Osteoblast (primary cell): ENCODE results near the gene TUSC2. TPM values are rescaled to one million over a fixed set of nuclear protein-coding genes. Genes with fewer than 3 reads are reported as not detected.
A peak's percentile ranks its signal among the peaks of the same experiment; 100 is the strongest.

Source experiments
- DNase-seq: peaks from one replicate; pipeline ENCODE4 v3.0.0; 2011; ENCODE audit warnings: low spot score, mixed read lengths; ENCODE audit not compliant: insufficient read length; ENCODE audit errors: missing footprints
- H2AFZ ChIP-seq: 2 replicates; pipeline ENCODE4 v1.6.0; 2011; ENCODE audit warnings: mild to moderate bottlenecking, low read length
- H3K27ac ChIP-seq: 2 replicates; pipeline ENCODE4 v1.5.1; 2011; ENCODE audit warnings: mild to moderate bottlenecking, low read depth, low read length, moderate library complexity
- H3K27me3 ChIP-seq: 2 replicates; pipeline ENCODE4 v1.6.0; 2012; ENCODE audit warnings: mild to moderate bottlenecking, control low read depth, inconsistent platforms, low read length, moderate library complexity; ENCODE audit not compliant: insufficient read depth
- H3K36me3 ChIP-seq: 2 replicates; pipeline ENCODE4 v1.5.1; 2011; ENCODE audit warnings: mild to moderate bottlenecking, low read length, control low read depth, moderate library complexity; ENCODE audit not compliant: insufficient read depth
- H3K4me1 ChIP-seq: 2 replicates; pipeline ENCODE4 v1.5.1; 2011; ENCODE audit warnings: mild to moderate bottlenecking, low read length, control low read depth, moderate library complexity; ENCODE audit not compliant: insufficient read depth
- H3K4me2 ChIP-seq: 2 replicates; pipeline ENCODE4 v1.6.0; 2011; ENCODE audit warnings: mild to moderate bottlenecking, low read length; ENCODE audit not compliant: insufficient read depth
- H3K4me3 ChIP-seq: fragments of 200-600 bp; sonication (generic); 3 replicates; pipeline ENCODE4 v1.5.1; 2012; ENCODE audit warnings: mild to moderate bottlenecking, low read length, inconsistent platforms; ENCODE audit not compliant: insufficient read depth
- H3K79me2 ChIP-seq: 2 replicates; pipeline ENCODE4 v1.6.0; 2012; ENCODE audit warnings: mild to moderate bottlenecking, low read length, control low read depth, inconsistent platforms; ENCODE audit not compliant: insufficient read depth
- H3K9me3 ChIP-seq: 2 replicates; pipeline ENCODE4 v1.5.1; 2011; ENCODE audit warnings: low read depth, low read length, control low read depth
- H4K20me1 ChIP-seq: 2 replicates; pipeline ENCODE4 v1.6.0; 2012; ENCODE audit warnings: mild to moderate bottlenecking, low read length, control low read depth; ENCODE audit not compliant: insufficient read depth
- CTCF ChIP-seq: IDR thresholded peaks from 2 replicates; pipeline ENCODE4 v1.5.1; 2011; ENCODE audit warnings: mild to moderate bottlenecking, low read depth, low read length, moderate library complexity; ENCODE audit errors: extremely low read depth
- total RNA-seq: library from RNA; depleted of rRNA; stranded (reverse); fragments of >200 nt; gene quantifications from 2 replicates; pipeline ENCODE4 v1.2.3, GENCODE V29; 2012

TUSC2 gene
- total RNA-seq, 1 donor = 16.6 TPM

GRCh38 chr3:50340448-50341329 is 12.7 kb upstream of the TUSC2 start, which contains the start of gene RASSF1:
Gene RASSF1, minus strand, starts transcription at chr3:50340836. Its CDS starts 31 bp downstream, at chr3:50340805.
- H3K36me3 ChIP-seq = no peaks in the 10 kb centered on the region
- H3K9me3 ChIP-seq = no peaks in the 10 kb centered on the region
- H3K79me2 ChIP-seq = peaks cover 43% of the 10 kb centered on the region
- peaks cover 44% of the 10 kb centered on the region for H3K4me1 ChIP-seq
- peak within 1 kb of the TSS; percentile 82 for H2AFZ ChIP-seq
- DNase-seq = peak; percentile 96
- peak within 1 kb of the TSS; percentile 77 for H3K4me3 ChIP-seq
- TF ChIP-seq CTCF = no peak
- peak within 1 kb of the TSS; percentile 97 for H3K4me2 ChIP-seq
- H4K20me1 ChIP-seq = peaks cover 6% of the 10 kb centered on the region
- H3K27ac ChIP-seq = peak within 1 kb of the TSS; percentile 83
- H3K27me3 ChIP-seq = no peaks in the 10 kb centered on the region

GRCh38 chr3:50340147-50340447 is 12.1 kb upstream of the TUSC2 start:
- Histone ChIP-seq H3K4me3 (peak overlapping the region; percentile 77), H3K4me1 (peaks cover 44% of the 10 kb centered on the region), H3K27ac (peak overlapping the region; percentile 83), H3K4me2 (peak overlapping the region; percentile 97), H3K9me3 (no peaks in the 10 kb centered on the region), H4K20me1 (peaks cover 11% of the 10 kb centered on the region), H2AFZ (peak overlapping the region; percentile 82), H3K36me3 (no peaks in the 10 kb centered on the region), H3K27me3 (no peaks in the 10 kb centered on the region), H3K79me2 (peaks cover 48% of the 10 kb centered on the region)
- no peak for TF ChIP-seq CTCF
- no peak for DNase-seq

GRCh38 chr3:50339485-50340146 is 11.6 kb upstream of the TUSC2 start:
- Histone ChIP-seq H3K27ac (peak overlapping the region; percentile 83), H3K79me2 (peaks cover 53% of the 10 kb centered on the region), H3K27me3 (no peaks in the 10 kb centered on the region), H3K36me3 (no peaks in the 10 kb centered on the region), H3K4me2 (peak overlapping the region; percentile 97), H2AFZ (peak overlapping the region; percentile 82), H3K4me1 (peaks cover 47% of the 10 kb centered on the region), H3K4me3 (peak overlapping the region; percentile 77), H3K9me3 (no peaks in the 10 kb centered on the region), H4K20me1 (peaks cover 14% of the 10 kb centered on the region)
- peak; percentile 90 for DNase-seq
- TF ChIP-seq CTCF = no peak

- Histone ChIP-seq H3K79me2 (peaks cover 60% of the 10 kb centered on the region), H3K36me3 (no peaks in the 10 kb centered on the region), H4K20me1 (peaks cover 20% of the 10 kb centered on the region), H3K27me3 (no peaks in the 10 kb centered on the region), H3K4me1 (peaks cover 54% of the 10 kb centered on the region), H3K27ac (peak overlapping the region; percentile 4), H2AFZ (no peak overlapping the region), H3K4me3 (no peak overlapping the region), H3K9me3 (no peaks in the 10 kb centered on the region), H3K4me2 (peak overlapping the region; percentile 5)
- no peak for TF ChIP-seq CTCF
- no peak for DNase-seq
Measured at GRCh38 chr3:50338965-50339364, 10.9 kb upstream of the TUSC2 start.
